ENCODE measurements around the gene TRAF4.

DNA sequence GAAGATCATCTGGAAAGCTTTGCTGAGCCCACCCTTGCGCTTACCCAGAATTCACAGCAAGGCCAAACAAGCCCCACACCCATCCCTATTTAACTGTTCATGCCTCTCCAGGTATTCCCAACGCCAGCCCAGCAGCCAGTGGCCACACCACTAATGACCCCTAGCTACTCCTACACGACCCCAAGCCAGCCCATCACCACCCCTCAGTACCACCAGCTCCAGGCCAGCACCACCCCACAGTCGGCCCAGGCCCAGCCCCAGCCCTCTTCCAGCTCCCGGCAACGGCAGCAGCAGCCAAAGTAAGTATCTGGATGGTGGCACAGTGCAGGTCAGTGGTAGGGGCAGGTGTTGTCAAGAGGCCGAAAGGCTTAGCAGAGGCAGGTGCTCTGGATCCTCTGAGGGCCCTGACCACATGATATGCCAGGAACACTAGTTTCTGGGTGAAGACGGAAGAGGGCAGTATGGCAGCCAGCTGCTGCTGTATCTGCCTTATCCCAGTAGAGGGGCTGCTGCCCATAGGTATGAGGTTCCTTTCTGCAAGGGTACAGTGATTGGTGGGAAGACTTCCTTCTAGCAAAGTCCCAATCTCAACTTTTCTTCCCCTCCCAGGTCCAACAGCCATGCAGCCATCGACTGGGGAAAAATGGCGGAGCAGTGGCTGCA lies 42.9 kb upstream of the TRAF4 start:
- TF ChIP-seq, protein P1, sequence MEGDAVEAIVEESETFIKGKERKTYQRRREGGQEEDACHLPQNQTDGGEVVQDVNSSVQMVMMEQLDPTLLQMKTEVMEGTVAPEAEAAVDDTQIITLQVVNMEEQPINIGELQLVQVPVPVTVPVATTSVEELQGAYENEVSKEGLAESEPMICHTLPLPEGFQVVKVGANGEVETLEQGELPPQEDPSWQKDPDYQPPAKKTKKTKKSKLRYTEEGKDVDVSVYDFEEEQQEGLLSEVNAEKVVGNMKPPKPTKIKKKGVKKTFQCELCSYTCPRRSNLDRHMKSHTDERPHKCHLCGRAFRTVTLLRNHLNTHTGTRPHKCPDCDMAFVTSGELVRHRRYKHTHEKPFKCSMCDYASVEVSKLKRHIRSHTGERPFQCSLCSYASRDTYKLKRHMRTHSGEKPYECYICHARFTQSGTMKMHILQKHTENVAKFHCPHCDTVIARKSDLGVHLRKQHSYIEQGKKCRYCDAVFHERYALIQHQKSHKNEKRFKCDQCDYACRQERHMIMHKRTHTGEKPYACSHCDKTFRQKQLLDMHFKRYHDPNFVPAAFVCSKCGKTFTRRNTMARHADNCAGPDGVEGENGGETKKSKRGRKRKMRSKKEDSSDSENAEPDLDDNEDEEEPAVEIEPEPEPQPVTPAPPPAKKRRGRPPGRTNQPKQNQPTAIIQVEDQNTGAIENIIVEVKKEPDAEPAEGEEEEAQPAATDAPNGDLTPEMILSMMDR (IDR thresholded peaks at IDR 0.05; ENCODE audit: borderline replicate concordance, extremely low read depth, low read length, poor library complexity, severe bottlenecking), result no peak
- no peak for TF ChIP-seq EZH2 (IDR thresholded peaks at IDR 0.05; ENCODE audit: borderline replicate concordance, low read depth, low read length, severe bottlenecking)

All from DND-41 (cell line).